Fibroblast of lung (primary cell): Measurements from ENCODE around the gene COL5A3. TPM values are rescaled to one million over a fixed set of nuclear protein-coding genes. Genes with fewer than 3 reads are reported as not detected.
A peak's percentile ranks its signal among the peaks of the same experiment; 100 is the strongest.

ENCODE experiments used
- DNase-seq, 2 donors: peaks; one replicate each; pipeline versions ENCODE4 v3.0.0 to v3.0.0-alpha.2; 2010; ENCODE audit warnings: low read depth in 2 of 2
- H2AFZ ChIP-seq: 2 replicates; pipeline ENCODE4 v1.5.1; 2012; ENCODE audit warnings: low read length, control low read depth, inconsistent platforms
- H3K27ac ChIP-seq: 2 replicates; pipeline ENCODE4 v1.5.1; 2011; ENCODE audit warnings: low read length, control low read depth; ENCODE audit not compliant: insufficient read depth
- H3K27me3 ChIP-seq: 2 replicates; pipeline ENCODE4 v1.5.1; 2011; ENCODE audit warnings: mild to moderate bottlenecking, low read length; ENCODE audit not compliant: control insufficient read depth, insufficient read depth
- H3K36me3 ChIP-seq: 2 replicates; pipeline ENCODE4 v1.5.1; 2011; ENCODE audit warnings: low read length; ENCODE audit not compliant: control insufficient read depth, insufficient read depth
- H3K4me1 ChIP-seq: 2 replicates; pipeline ENCODE4 v1.5.1; 2011; ENCODE audit warnings: low read length; ENCODE audit not compliant: control insufficient read depth, insufficient read depth; ENCODE audit errors: extremely low read depth
- H3K4me2 ChIP-seq: 2 replicates; pipeline ENCODE4 v1.5.1; 2011; ENCODE audit warnings: low read length, control low read depth; ENCODE audit not compliant: insufficient read depth; ENCODE audit errors: extremely low read depth
- H3K4me3 ChIP-seq, 4 experiments: fragments of 200-600 bp in 1 of 4; sonication (generic) in 1 of 4; replicated peaks in 1 of 4; 2 replicates each; pipeline ENCODE4 v1.5.1; 2011 to 2016; ENCODE audit warnings: low read length in 4 of 4, low read depth in 3 of 4, mild to moderate bottlenecking in 3 of 4, control low read depth in 2 of 4, inconsistent platforms in 1 of 4, mixed read lengths in 1 of 4; ENCODE audit not compliant: insufficient read depth in 1 of 4; ENCODE audit errors: control extremely low read depth in 1 of 4
- H3K79me2 ChIP-seq: 2 replicates; pipeline ENCODE4 v1.5.1; 2012; ENCODE audit warnings: mild to moderate bottlenecking, low read length, inconsistent platforms; ENCODE audit not compliant: control insufficient read depth, insufficient read depth
- H3K9ac ChIP-seq: 2 replicates; pipeline ENCODE4 v1.5.1; 2011; ENCODE audit warnings: mild to moderate bottlenecking, low read length, control low read depth; ENCODE audit not compliant: insufficient read depth
- H3K9me3 ChIP-seq: 2 replicates; pipeline ENCODE4 v1.5.1; 2012; ENCODE audit warnings: low read depth, low read length; ENCODE audit not compliant: control insufficient read depth, insufficient read depth
- H4K20me1 ChIP-seq: 2 replicates; pipeline ENCODE4 v1.5.1; 2011; ENCODE audit warnings: low read length; ENCODE audit not compliant: control insufficient read depth, insufficient read depth; ENCODE audit errors: extremely low read depth
- CTCF ChIP-seq, 2 donors: IDR thresholded peaks in 1 of 2; conservative IDR thresholded peaks in 1 of 2; 1 replicate in 1 of 2; 2 replicates in 1 of 2; pipeline ENCODE4 v1.5.1; 2011 to 2012; ENCODE audit warnings: low read length in 2 of 2, control low read depth in 1 of 2, inconsistent platforms in 1 of 2, low read depth in 1 of 2, mild to moderate bottlenecking in 1 of 2
- EZH2 ChIP-seq: IDR thresholded peaks from 2 replicates; pipeline ENCODE4 v1.5.1; 2012; ENCODE audit warnings: low read length, control low read depth, mild to moderate bottlenecking; ENCODE audit errors: missing control alignments
- polyA plus RNA-seq, 2 donors: library from polyadenylated mRNA; depleted of rRNA in 1 of 2; stranded (reverse) in 1 of 2; unstranded in 1 of 2; fragments of >200 nt; gene quantifications; 2 replicates each; pipeline ENCODE4 v1.2.1, GENCODE V29; 2011 to 2012; ENCODE audit warnings: missing spikeins in 1 of 2
- total RNA-seq: library from RNA; depleted of rRNA; stranded (reverse); fragments of >200 nt; gene quantifications from 2 replicates; pipeline ENCODE4 v1.2.1, GENCODE V29; 2014

Gene COL5A3
- total and polyA plus RNA-seq, 2 donors (not counting 1 experiment from before 2014, with no cell fraction given), result 1.2 to 33.7 TPM

GRCh38 chr19:9961103-9961502 is 49.2 kb downstream of the COL5A3 start:
- Histone ChIP-seq H4K20me1 (no peaks in the 10 kb centered on the region), H3K36me3 (no peaks in the 10 kb centered on the region), H3K79me2 (no peaks in the 10 kb centered on the region), H3K4me3 (no peak overlapping the region), H3K27me3 (no peaks in the 10 kb centered on the region), H3K9me3 (no peaks in the 10 kb centered on the region), H3K4me1 (peaks cover 7% of the 10 kb centered on the region), H3K27ac (no peak overlapping the region), H3K9ac (no peak overlapping the region), H3K4me2 (no peak overlapping the region), H2AFZ (no peak overlapping the region)
- no peak for DNase-seq
- TF ChIP-seq CTCF (conservative IDR thresholded peaks at IDR 0.05 in 1 of 2, IDR thresholded peaks at IDR 0.05 in 1 of 2; ENCODE audit: low read depth in 1 of 2, low read length in 2 of 2), result no peak
- TF ChIP-seq EZH2, result no peak

- Histone ChIP-seq H3K9ac (no peak overlapping the region), H3K4me1 (peaks cover 7% of the 10 kb centered on the region), H3K4me3 (no peak overlapping the region), H2AFZ (no peak overlapping the region), H3K4me2 (no peak overlapping the region), H4K20me1 (no peaks in the 10 kb centered on the region), H3K27ac (peak overlapping the region; percentile 51), H3K9me3 (no peaks in the 10 kb centered on the region), H3K79me2 (no peaks in the 10 kb centered on the region), H3K36me3 (no peaks in the 10 kb centered on the region), H3K27me3 (no peaks in the 10 kb centered on the region)
- TF ChIP-seq EZH2 (no peak), CTCF (conservative IDR thresholded peaks at IDR 0.05 in 1 of 2, IDR thresholded peaks at IDR 0.05 in 1 of 2; ENCODE audit: low read depth in 1 of 2, low read length in 2 of 2) (peak in 1 of 2 donors; percentile 8)
- peak; percentile 85 to 94 for DNase-seq
Observed at GRCh38 chr19:9958379-9958821, 51.9 kb downstream of the COL5A3 start.

- no peaks in the 10 kb centered on the region for H3K27me3 ChIP-seq
- no peaks in the 10 kb centered on the region for H3K36me3 ChIP-seq
- DNase-seq, result no peak
Observed at GRCh38 chr19:9956956-9957355, 53.3 kb downstream of the COL5A3 start.

More at GRCh38 chr19:9956956-9957355, 53.3 kb downstream of the COL5A3 start:
- peaks cover 7% of the 10 kb centered on the region for H3K4me1 ChIP-seq
- no peak overlapping the region for H2AFZ ChIP-seq
- no peak overlapping the region for H3K4me3 ChIP-seq
- no peaks in the 10 kb centered on the region for H3K79me2 ChIP-seq
- H3K4me2 ChIP-seq, result no peak overlapping the region
- H3K9me3 ChIP-seq, result no peaks in the 10 kb centered on the region
- no peaks in the 10 kb centered on the region for H4K20me1 ChIP-seq
- TF ChIP-seq EZH2, result no peak
- TF ChIP-seq CTCF (conservative IDR thresholded peaks at IDR 0.05 in 1 of 2, IDR thresholded peaks at IDR 0.05 in 1 of 2; ENCODE audit: low read depth in 1 of 2, low read length in 2 of 2), result no peak
- H3K27ac ChIP-seq, result no peak overlapping the region
- H3K9ac ChIP-seq, result no peak overlapping the region
